ENCODE measurements around the gene EBF3. TPM values are rescaled to one million over a fixed set of nuclear protein-coding genes. Genes with fewer than 3 reads are reported as not detected.

The EBF3 gene
- total RNA-seq, 1 donor from 2014 or later: not detected

DNA sequence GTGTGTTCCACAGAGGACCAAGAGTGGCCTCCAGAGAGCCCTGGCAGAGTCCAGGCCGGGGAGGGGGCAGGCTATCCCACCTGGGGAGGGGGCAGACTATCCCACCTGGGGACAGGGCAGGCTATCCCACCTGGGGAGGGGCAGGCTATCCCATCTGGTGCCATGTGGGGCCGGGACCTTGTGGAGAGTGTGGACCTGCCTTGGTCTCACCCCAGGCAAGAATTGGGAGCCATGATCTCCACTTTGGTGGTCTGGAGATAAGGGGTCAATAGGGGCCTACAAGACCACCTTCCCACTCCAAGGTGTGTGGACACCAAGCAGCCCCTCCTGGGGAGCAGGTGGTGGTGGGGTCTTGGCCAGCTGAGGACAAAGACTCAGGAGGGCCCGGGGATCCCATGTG, 138.2 kb downstream of the EBF3 start:
- TF ChIP-seq, protein P1, sequence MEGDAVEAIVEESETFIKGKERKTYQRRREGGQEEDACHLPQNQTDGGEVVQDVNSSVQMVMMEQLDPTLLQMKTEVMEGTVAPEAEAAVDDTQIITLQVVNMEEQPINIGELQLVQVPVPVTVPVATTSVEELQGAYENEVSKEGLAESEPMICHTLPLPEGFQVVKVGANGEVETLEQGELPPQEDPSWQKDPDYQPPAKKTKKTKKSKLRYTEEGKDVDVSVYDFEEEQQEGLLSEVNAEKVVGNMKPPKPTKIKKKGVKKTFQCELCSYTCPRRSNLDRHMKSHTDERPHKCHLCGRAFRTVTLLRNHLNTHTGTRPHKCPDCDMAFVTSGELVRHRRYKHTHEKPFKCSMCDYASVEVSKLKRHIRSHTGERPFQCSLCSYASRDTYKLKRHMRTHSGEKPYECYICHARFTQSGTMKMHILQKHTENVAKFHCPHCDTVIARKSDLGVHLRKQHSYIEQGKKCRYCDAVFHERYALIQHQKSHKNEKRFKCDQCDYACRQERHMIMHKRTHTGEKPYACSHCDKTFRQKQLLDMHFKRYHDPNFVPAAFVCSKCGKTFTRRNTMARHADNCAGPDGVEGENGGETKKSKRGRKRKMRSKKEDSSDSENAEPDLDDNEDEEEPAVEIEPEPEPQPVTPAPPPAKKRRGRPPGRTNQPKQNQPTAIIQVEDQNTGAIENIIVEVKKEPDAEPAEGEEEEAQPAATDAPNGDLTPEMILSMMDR (conservative IDR thresholded peaks at IDR 0.05; ENCODE audit: low read depth, low read length): no peak
- no peak overlapping the region for H3K4me3 ChIP-seq (ENCODE audit: low read depth, low read length)
- DNase-seq (ENCODE audit: low read depth): no peak

DNA sequence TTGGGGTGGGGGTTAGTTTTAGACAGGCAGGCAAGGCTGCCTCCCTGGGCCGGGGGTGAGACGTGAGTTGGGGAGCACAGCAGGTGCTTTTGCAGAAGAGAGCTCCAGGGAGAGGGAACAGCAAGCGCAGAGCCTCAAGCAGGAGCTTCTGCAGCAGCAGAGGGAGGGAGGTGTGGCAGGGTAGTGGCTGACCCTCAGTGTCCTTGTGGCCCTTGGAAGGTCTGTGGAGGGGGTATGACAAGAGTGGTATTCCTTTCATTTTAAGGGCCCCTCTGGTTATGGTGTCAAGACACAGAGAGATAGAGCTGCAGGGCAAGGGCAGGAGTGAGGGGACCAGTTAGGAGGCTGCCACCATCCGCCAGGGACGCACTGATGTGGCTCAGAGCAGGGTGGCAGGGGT, 138.9 kb downstream of the EBF3 start:
- TF ChIP-seq, protein P1 (conservative IDR thresholded peaks at IDR 0.05; ENCODE audit: low read depth, low read length): no peak
- DNase-seq (ENCODE audit: low read depth): no peak
- no peak overlapping the region for H3K4me3 ChIP-seq (ENCODE audit: low read depth, low read length)

DNA sequence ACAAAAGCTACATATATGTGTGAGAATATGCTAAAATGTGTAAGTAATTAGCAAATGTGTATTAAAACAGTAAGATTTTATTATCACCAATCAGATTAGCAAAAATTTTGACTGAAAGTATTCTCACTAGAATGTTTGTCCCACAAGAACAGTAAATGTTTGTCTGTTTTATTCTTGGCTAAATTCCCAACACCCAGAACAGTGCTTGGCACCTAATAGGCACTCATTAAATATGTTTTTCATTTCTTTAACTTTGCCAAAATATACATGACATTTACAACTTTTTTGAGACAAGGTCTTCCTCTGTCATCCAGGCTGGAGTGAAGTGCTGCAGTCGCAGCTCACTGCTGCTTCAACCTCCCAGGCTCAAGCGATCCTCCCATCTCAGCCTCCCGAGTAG, 143.6 kb downstream of the EBF3 start:
- DNase-seq (ENCODE audit: low read depth): no peak
- TF ChIP-seq, protein P1 (conservative IDR thresholded peaks at IDR 0.05; ENCODE audit: low read depth, low read length): no peak
- no peak overlapping the region for H3K4me3 ChIP-seq (ENCODE audit: low read depth, low read length)

DNA sequence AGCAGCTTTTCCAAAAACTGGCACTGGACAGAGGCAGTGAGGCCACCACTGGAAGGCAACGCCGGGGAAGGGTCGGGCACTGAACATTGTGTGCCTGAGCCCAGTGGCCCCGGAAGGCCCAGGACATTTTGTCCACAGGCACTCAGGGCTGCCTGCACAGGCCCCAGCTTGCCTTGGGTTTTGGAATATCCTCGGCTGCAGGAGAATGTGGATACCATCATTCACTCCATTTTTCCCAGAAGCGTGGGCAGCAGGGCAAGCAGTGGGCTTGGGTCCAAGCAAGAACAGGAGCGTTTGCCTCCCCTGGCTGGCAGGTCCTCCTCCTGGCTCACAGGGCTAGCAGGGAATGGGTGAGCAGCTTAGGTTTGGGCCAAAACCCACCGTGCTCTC, 147.4 kb downstream of the EBF3 start:
- DNase-seq (ENCODE audit: low read depth): no peak
- no peak overlapping the region for H3K4me3 ChIP-seq (ENCODE audit: low read depth, low read length)
- TF ChIP-seq, protein P1 (conservative IDR thresholded peaks at IDR 0.05; ENCODE audit: low read depth, low read length): no peak

DNA sequence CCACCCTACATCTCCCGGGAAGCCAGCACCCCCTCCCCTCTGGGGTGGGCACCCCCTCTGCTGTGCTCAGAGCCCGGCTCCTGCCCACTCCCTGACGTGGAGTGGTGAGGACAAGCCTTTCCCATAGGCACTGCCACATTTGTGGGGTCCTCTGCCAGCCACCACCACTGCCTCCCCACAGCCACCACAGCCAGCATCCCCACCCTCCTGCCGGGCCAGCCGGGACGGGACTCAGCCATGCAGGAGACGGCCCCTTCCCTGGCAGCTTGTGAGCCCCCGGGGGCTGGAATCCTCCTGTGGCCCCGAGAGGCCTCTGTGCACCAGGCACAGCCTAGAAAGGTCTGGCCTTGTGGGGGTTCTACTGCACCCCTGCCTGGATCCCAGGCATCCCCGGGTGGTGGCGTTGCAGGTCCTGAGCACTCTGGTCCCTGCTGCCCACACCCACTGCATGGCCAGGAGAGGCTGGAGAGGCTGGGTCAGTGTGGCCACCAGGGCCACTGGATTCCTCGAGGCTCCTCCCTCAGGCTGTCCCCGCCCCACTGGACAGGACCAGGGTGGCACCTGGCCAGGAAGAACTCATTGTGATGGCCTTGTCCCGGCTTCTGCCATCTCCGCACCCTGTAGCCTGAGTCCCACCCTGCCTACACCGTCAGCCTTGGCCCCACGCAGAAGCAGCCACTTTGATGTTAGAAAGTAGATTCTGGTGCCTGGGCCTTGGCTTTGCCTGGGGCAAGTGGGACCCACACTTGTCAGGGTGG, 148.0 kb downstream of the EBF3 start:
- TF ChIP-seq, protein P1 (conservative IDR thresholded peaks at IDR 0.05; ENCODE audit: low read depth, low read length): no peak
- DNase-seq (ENCODE audit: low read depth): no peak
- no peak overlapping the region for H3K4me3 ChIP-seq (ENCODE audit: low read depth, low read length)

DNA sequence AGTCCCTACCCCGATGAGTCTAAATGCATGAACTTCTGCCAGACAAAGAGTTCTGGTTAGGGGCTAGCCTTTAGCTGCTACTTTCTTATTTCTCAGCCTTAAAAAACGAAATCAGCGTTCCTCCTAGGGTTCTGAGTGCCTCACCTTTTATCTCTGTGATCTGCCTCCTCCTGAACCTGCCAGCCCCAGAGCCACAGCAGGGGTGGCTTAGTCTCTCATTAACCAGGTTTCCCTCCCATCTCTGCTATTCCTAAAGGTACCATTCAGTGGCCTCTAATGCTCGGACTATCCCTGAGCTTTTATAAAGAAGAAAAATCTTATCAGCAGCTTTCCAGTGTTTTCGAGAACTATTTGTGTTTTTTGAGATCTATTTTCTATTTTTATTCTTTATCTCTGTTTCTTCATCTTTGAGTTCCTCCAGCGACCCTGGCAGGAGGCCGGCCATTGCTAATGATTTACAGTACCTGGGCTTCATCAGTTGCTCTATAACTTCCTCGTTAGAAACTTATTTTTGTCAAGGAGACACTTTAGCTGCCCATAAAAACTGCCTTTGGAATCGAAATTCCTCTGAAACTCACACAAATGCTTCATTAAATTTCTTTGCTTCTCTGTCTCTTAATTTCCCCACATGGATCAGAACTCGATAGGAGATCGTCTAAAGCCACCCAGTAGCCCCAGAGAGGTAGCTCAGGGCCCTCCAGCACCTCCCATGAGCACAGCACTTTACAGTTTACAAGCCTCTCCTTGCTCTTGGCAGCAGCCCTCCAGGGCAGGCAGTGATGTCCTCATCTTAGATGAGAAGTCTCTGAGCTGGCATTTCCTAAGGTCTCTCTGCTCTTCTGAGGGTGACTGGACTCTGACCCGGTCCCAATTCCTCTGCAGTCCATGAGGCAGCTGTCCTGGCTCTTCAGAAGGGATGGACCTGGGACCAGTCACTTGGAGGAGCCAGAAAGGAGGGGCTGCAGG, 149.1 kb downstream of the EBF3 start:
- no peak for DNase-seq (ENCODE audit: low read depth)

More for the DNA sequence above, 149.1 kb downstream of the EBF3 start:
- no peak overlapping the region for H3K4me3 ChIP-seq (ENCODE audit: low read depth, low read length)
- TF ChIP-seq, protein P1 (conservative IDR thresholded peaks at IDR 0.05; ENCODE audit: low read depth, low read length): no peak

Measured in epithelial cell of proximal tubule (primary cell).